HEK293 (cell line): ENCODE measurements around the gene CSF1.

Source experiments
- KLF10 ChIP-seq: fragments of 450-650 bp; IDR thresholded peaks from 2 replicates; pipeline ENCODE4 v1.5.1; 2018; ENCODE audit warnings: missing biosample characterization, mild to moderate bottlenecking, missing genetic modification characterization
- OSR2 ChIP-seq: fragments of 450-650 bp; formaldehyde crosslinking; IDR thresholded peaks from 2 replicates; pipeline ENCODE4 v1.5.1; 2016; ENCODE audit warnings: missing biosample characterization, missing genetic modification characterization
- OVOL3 ChIP-seq: fragments of 450-650 bp; formaldehyde crosslinking; IDR thresholded peaks from 2 replicates; pipeline ENCODE4 v1.5.1; 2016; ENCODE audit warnings: missing biosample characterization, missing genetic modification characterization
- ZBTB7A ChIP-seq: fragments of 450-650 bp; formaldehyde crosslinking; IDR thresholded peaks from 2 replicates; pipeline ENCODE4 v1.5.1; 2016; ENCODE audit warnings: low read depth, missing biosample characterization, missing genetic modification characterization
- ZNF138 ChIP-seq: fragments of 450-650 bp; formaldehyde crosslinking; IDR thresholded peaks from 2 replicates; pipeline ENCODE4 v1.5.1; 2016; ENCODE audit warnings: missing biosample characterization, missing genetic modification characterization, borderline replicate concordance
- ZNF174 ChIP-seq: fragments of 450-650 bp; formaldehyde crosslinking; IDR thresholded peaks from 2 replicates; pipeline ENCODE4 v1.5.0; 2017; ENCODE audit warnings: missing biosample characterization, mild to moderate bottlenecking, missing genetic modification characterization
- ZNF184 ChIP-seq: fragments of 450-650 bp; IDR thresholded peaks from 2 replicates; pipeline ENCODE4 v1.5.1; 2018; ENCODE audit warnings: missing biosample characterization, mild to moderate bottlenecking, missing genetic modification characterization
- ZNF24 ChIP-seq: fragments of 450-650 bp; formaldehyde crosslinking; IDR thresholded peaks from 2 replicates; pipeline ENCODE4 v1.5.1; 2016; ENCODE audit warnings: missing biosample characterization, missing genetic modification characterization
- ZNF302 ChIP-seq: fragments of 450-650 bp; formaldehyde crosslinking; IDR thresholded peaks from 2 replicates; pipeline ENCODE4 v1.5.1; 2016; ENCODE audit warnings: missing biosample characterization, missing genetic modification characterization, low read depth
- ZNF350 ChIP-seq: fragments of 450-650 bp; formaldehyde crosslinking; IDR thresholded peaks from 2 replicates; pipeline ENCODE4 v1.5.0; 2017; ENCODE audit warnings: missing biosample characterization, mild to moderate bottlenecking, missing genetic modification characterization
- ZNF518A ChIP-seq: fragments of 450-650 bp; formaldehyde crosslinking; conservative IDR thresholded peaks from 2 replicates; pipeline ENCODE4 v1.5.1; 2016; ENCODE audit warnings: low read depth, missing biosample characterization, missing genetic modification characterization
- TF ChIP-seq, protein P1 (sequence below): fragments of 450-650 bp; formaldehyde crosslinking; IDR thresholded peaks from 2 replicates; pipeline ENCODE4 v1.5.1; 2016; ENCODE audit warnings: missing biosample characterization, missing genetic modification characterization
- TF ChIP-seq, protein P2 (sequence below): fragments of 450-650 bp; formaldehyde crosslinking; IDR thresholded peaks from 2 replicates; pipeline ENCODE4 v1.5.1; 2016; ENCODE audit warnings: missing biosample characterization, missing genetic modification characterization
- TF ChIP-seq, protein P3 (sequence below): fragments of 450-650 bp; formaldehyde crosslinking; IDR thresholded peaks from 2 replicates; pipeline ENCODE4 v1.5.1; 2016; ENCODE audit warnings: missing biosample characterization, missing genetic modification characterization, low read depth

DNA sequence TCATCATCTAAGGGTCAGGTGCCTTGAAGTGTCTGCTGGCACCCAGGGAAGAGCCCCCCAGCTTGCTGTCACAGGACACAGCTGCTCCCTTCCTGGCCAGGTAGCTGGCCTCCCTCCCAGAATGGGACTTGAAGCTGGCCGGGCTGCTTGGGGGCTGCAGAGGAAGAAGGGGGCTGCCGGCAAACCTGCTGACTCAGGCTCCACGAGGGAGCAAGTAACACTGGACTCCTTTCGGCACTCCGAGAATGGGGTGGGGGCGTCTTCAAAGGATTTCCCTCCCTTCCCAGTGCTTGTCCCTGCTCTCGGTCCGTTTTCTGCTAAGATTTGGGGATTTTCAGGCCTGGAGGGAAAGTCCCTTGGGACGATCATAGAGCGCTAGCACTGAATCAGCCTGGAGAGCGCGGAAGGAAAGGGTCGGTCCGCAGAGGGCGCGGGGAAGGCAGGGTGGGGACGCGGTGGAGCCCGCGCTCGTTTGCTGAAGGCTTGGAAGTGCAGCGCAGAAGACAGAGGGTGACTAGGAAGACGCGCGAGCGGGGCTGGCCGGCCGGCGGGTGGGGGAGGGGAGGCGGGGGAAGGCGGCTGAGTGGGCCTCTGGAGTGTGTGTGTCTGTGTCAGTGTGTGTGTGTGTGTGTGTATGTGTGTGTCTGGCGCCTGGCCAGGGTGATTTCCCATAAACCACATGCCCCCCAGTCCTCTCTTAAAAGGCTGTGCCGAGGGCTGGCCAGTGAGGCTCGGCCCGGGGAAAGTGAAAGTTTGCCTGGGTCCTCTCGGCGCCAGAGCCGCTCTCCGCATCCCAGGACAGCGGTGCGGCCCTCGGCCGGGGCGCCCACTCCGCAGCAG is at the start of gene CSF1:
- TF ChIP-seq ZNF138 (tag by site-specific recombination) (no peak), ZNF184 (tag by site-specific recombination) (no peak), ZNF24 (peak; percentile 86; the same call in 1 of the 2 replicates), ZNF350 (tag by site-specific recombination) (no peak), KLF10 (tag by site-specific recombination) (no peak), OSR2 (tag by site-specific recombination) (no peak), ZNF518A (no peak), OVOL3 (tag by site-specific recombination) (no peak), ZBTB7A (no peak), ZNF302 (tag by site-specific recombination) (no peak), ZNF174 (no peak)
- TF ChIP-seq, protein P1, sequence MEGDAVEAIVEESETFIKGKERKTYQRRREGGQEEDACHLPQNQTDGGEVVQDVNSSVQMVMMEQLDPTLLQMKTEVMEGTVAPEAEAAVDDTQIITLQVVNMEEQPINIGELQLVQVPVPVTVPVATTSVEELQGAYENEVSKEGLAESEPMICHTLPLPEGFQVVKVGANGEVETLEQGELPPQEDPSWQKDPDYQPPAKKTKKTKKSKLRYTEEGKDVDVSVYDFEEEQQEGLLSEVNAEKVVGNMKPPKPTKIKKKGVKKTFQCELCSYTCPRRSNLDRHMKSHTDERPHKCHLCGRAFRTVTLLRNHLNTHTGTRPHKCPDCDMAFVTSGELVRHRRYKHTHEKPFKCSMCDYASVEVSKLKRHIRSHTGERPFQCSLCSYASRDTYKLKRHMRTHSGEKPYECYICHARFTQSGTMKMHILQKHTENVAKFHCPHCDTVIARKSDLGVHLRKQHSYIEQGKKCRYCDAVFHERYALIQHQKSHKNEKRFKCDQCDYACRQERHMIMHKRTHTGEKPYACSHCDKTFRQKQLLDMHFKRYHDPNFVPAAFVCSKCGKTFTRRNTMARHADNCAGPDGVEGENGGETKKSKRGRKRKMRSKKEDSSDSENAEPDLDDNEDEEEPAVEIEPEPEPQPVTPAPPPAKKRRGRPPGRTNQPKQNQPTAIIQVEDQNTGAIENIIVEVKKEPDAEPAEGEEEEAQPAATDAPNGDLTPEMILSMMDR, result peak; percentile 26; the same call in 1 of the 2 replicates
- TF ChIP-seq, protein P2, sequence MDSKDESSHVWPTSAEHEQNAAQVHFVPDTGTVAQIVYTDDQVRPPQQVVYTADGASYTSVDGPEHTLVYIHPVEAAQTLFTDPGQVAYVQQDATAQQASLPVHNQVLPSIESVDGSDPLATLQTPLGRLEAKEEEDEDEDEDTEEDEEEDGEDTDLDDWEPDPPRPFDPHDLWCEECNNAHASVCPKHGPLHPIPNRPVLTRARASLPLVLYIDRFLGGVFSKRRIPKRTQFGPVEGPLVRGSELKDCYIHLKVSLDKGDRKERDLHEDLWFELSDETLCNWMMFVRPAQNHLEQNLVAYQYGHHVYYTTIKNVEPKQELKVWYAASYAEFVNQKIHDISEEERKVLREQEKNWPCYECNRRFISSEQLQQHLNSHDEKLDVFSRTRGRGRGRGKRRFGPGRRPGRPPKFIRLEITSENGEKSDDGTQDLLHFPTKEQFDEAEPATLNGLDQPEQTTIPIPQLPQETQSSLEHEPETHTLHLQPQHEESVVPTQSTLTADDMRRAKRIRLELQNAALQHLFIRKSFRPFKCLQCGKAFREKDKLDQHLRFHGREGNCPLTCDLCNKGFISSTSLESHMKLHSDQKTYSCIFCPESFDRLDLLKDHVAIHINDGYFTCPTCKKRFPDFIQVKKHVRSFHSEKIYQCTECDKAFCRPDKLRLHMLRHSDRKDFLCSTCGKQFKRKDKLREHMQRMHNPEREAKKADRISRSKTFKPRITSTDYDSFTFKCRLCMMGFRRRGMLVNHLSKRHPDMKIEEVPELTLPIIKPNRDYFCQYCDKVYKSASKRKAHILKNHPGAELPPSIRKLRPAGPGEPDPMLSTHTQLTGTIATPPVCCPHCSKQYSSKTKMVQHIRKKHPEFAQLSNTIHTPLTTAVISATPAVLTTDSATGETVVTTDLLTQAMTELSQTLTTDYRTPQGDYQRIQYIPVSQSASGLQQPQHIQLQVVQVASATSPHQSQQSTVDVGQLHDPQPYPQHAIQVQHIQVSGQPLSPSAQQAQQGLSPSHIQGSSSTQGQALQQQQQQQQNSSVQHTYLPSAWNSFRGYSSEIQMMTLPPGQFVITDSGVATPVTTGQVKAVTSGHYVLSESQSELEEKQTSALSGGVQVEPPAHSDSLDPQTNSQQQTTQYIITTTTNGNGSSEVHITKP, result no peak
- TF ChIP-seq, protein P3, sequence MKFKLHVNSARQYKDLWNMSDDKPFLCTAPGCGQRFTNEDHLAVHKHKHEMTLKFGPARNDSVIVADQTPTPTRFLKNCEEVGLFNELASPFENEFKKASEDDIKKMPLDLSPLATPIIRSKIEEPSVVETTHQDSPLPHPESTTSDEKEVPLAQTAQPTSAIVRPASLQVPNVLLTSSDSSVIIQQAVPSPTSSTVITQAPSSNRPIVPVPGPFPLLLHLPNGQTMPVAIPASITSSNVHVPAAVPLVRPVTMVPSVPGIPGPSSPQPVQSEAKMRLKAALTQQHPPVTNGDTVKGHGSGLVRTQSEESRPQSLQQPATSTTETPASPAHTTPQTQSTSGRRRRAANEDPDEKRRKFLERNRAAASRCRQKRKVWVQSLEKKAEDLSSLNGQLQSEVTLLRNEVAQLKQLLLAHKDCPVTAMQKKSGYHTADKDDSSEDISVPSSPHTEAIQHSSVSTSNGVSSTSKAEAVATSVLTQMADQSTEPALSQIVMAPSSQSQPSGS (tag by site-specific recombination), result no peak
